ENCODE results near the gene ATP2A2. TPM values are rescaled to one million over a fixed set of nuclear protein-coding genes. Genes with fewer than 3 reads are reported as not detected.

ATP2A2 gene
- polyA plus RNA-seq, 1 donor (not counting 4 experiments of a cell fraction or from before 2014, with no cell fraction given): 127 TPM

GRCh38 chr12:110234331-110234751 lies 46.7 kb upstream of the ATP2A2 start:
- no peak overlapping the region for H3K9ac ChIP-seq (ENCODE audit: control insufficient read depth, extremely low read depth, insufficient read depth, low read length)
- H2AFZ ChIP-seq (ENCODE audit: control insufficient read depth, low read length): no peak overlapping the region
- TF ChIP-seq EZH2 (IDR thresholded peaks at IDR 0.05; ENCODE audit: low read length): no peak
- TF ChIP-seq, protein P1, sequence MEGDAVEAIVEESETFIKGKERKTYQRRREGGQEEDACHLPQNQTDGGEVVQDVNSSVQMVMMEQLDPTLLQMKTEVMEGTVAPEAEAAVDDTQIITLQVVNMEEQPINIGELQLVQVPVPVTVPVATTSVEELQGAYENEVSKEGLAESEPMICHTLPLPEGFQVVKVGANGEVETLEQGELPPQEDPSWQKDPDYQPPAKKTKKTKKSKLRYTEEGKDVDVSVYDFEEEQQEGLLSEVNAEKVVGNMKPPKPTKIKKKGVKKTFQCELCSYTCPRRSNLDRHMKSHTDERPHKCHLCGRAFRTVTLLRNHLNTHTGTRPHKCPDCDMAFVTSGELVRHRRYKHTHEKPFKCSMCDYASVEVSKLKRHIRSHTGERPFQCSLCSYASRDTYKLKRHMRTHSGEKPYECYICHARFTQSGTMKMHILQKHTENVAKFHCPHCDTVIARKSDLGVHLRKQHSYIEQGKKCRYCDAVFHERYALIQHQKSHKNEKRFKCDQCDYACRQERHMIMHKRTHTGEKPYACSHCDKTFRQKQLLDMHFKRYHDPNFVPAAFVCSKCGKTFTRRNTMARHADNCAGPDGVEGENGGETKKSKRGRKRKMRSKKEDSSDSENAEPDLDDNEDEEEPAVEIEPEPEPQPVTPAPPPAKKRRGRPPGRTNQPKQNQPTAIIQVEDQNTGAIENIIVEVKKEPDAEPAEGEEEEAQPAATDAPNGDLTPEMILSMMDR (optimal IDR thresholded peaks at IDR 0.05 in 1 of 3, IDR thresholded peaks at IDR 0.05 in 1 of 3, conservative IDR thresholded peaks at IDR 0.05 in 1 of 3; ENCODE audit: extremely low read depth in 1 of 3, insufficient read depth in 2 of 3, low read length in 3 of 3): no peak
- DNase-seq (ENCODE audit: low read depth, low spot score) (no peak), FAIRE-seq (no peak)
- H3K9me1 ChIP-seq (ENCODE audit: control insufficient read depth, extremely low read depth, insufficient read depth, low read length): no peaks in the 10 kb centered on the region
- H3K4me1 ChIP-seq (ENCODE audit: control insufficient read depth, extremely low read depth, insufficient read depth, low read length): no peaks in the 10 kb centered on the region
- no peaks in the 10 kb centered on the region for H3K36me3 ChIP-seq (ENCODE audit: control insufficient read depth in 2 of 2, extremely low read depth in 1 of 2, insufficient read depth in 2 of 2, low read length in 2 of 2)
- no peak overlapping the region for H3K4me3 ChIP-seq (ENCODE audit: control insufficient read depth in 2 of 3, extremely low read depth in 1 of 3, insufficient read depth in 2 of 3, low read depth in 1 of 3, low read length in 3 of 3)
- no peak overlapping the region for H3K27ac ChIP-seq (ENCODE audit: control insufficient read depth, insufficient read depth, low read length)
- no peaks in the 10 kb centered on the region for H3K9me3 ChIP-seq (ENCODE audit: control insufficient read depth, low read depth, low read length)
- dilution Hi-C loops (cut with MboI; ENCODE audit: extremely low pct_ligation_motif_present, low sequenced_read_pairs): no loop called here
- no peaks in the 10 kb centered on the region for H4K20me1 ChIP-seq (ENCODE audit: control insufficient read depth, extremely low read depth, insufficient read depth, low read length)
- H3K79me2 ChIP-seq (ENCODE audit: control insufficient read depth, insufficient read depth, low read length): no peaks in the 10 kb centered on the region
- H3K4me2 ChIP-seq (ENCODE audit: control insufficient read depth, extremely low read depth, insufficient read depth, low read depth, low read length): no peak overlapping the region
- no peaks in the 10 kb centered on the region for H3K27me3 ChIP-seq (ENCODE audit: control insufficient read depth, extremely low read depth, insufficient read depth, low read length)

DNA sequence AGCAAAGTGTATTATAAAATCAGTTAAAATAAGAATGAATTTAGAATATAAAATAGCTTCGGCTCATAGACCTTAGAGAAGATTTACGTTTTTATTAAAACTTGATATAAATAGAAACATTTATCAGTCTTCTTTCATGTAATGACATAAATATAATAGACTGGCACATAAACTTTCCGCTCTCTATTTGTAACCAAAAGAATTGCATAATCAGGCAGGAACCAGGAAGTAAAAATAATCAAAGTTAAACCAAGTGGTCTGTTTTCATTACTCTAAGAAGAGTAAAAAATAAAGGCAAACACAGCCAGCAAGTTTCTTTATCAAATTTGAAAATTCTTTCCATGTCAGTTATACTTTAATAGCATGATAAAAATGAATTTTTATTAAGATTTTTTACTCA lies 46.3 kb upstream of the ATP2A2 start:
- Histone ChIP-seq H3K4me3 (ENCODE audit: control insufficient read depth in 2 of 3, extremely low read depth in 1 of 3, insufficient read depth in 2 of 3, low read depth in 1 of 3, low read length in 3 of 3) (no peak overlapping the region), H3K4me1 (ENCODE audit: control insufficient read depth, extremely low read depth, insufficient read depth, low read length) (no peaks in the 10 kb centered on the region), H3K4me2 (ENCODE audit: control insufficient read depth, extremely low read depth, insufficient read depth, low read depth, low read length) (no peak overlapping the region), H3K27ac (ENCODE audit: control insufficient read depth, insufficient read depth, low read length) (no peak overlapping the region), H3K9me3 (ENCODE audit: control insufficient read depth, low read depth, low read length) (no peaks in the 10 kb centered on the region), H3K36me3 (ENCODE audit: control insufficient read depth in 2 of 2, extremely low read depth in 1 of 2, insufficient read depth in 2 of 2, low read length in 2 of 2) (no peaks in the 10 kb centered on the region), H2AFZ (ENCODE audit: control insufficient read depth, low read length) (no peak overlapping the region), H3K27me3 (ENCODE audit: control insufficient read depth, extremely low read depth, insufficient read depth, low read length) (no peaks in the 10 kb centered on the region), H3K9me1 (ENCODE audit: control insufficient read depth, extremely low read depth, insufficient read depth, low read length) (no peaks in the 10 kb centered on the region), H3K9ac (ENCODE audit: control insufficient read depth, extremely low read depth, insufficient read depth, low read length) (no peak overlapping the region), H4K20me1 (ENCODE audit: control insufficient read depth, extremely low read depth, insufficient read depth, low read length) (no peaks in the 10 kb centered on the region), H3K79me2 (ENCODE audit: control insufficient read depth, insufficient read depth, low read length) (no peaks in the 10 kb centered on the region)
- dilution Hi-C loops (cut with MboI; ENCODE audit: extremely low pct_ligation_motif_present, low sequenced_read_pairs): no loop called here
- no peak for FAIRE-seq
- no peak for TF ChIP-seq EZH2 (IDR thresholded peaks at IDR 0.05; ENCODE audit: low read length)
- TF ChIP-seq, protein P1 (optimal IDR thresholded peaks at IDR 0.05 in 1 of 3, IDR thresholded peaks at IDR 0.05 in 1 of 3, conservative IDR thresholded peaks at IDR 0.05 in 1 of 3; ENCODE audit: extremely low read depth in 1 of 3, insufficient read depth in 2 of 3, low read length in 3 of 3): no peak
- DNase-seq (ENCODE audit: low read depth, low spot score): no peak
